Activated T-helper 9 cell treated with anti-CD3 and anti-CD28 coated beads, Interleukin-2, amount 50 U/mL, for 16 hours (primary cell): ENCODE data around the gene FBXW5.

Experiments
- DNase-seq: peaks from one replicate; pipeline ENCODE4 v3.0.0-alpha.2; 2020; ENCODE audit warnings: low read depth

FBXW5 gene

GRCh38 chr9:136930014-136930413 is 14.5 kb downstream of the FBXW5 start:
- no peak for DNase-seq

DNA sequence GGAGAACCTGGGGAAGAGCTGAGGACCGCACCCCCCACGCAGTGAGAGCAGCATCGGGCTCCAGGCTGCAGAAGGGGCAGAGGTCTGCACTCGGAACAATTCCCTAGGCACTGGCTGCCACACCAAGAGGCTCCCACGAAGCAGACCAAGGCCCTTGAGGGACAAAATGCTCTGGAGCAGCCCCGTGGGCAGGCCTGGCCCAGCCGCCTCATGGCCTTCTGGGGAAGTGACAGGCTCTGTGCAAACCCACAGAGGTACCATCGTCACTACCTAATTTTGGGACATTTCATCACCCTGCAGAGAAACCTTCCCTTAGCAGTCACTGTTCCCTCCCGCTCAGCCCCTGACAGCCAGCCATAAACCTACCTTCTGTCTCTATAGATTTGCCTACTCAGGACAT is 15.9 kb downstream of the FBXW5 start:
- DNase-seq: no peak

DNA sequence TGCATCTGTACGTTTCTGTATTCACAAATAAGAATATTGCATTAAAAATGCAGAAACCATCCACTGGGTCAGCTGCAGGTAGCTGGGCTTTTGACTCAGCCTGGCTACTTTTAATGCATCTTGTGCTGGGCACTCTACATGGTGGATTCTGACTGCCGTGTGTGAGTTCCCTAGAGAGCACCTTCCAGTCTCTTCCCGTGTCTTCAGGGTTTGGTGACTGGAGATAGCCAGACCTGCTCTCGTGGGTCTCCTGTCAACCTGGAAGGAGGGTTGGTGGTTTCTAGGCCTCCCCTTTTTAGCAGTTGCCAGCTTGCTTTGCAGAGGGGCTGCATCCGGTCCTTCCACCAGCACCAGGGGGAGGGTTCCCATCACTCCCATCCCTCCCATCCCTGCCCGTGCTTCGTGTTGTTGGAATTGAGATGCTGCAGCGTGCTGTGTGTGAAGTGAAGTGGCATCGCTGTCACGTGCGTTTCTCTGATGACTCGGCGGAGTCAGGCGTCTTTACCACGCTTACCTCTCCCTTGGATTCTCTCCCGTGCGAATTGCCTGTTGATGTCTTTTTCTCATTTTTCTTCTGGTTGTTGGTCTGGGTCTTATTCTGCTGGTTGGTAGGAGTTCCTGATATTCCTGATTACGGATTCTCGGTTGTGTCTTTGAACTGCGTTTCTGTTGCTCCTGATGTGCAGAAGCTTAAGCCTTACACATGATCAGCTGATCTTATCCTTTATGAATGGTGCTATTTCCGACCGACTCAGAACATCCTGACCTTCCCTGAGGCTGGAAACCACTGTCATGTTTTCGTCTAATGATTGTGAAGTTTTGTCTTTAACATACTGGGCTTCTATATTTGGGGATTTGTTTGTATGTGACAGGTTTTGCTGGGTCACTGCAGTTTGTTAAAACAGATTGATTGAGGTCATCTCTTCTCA is 16.9 kb downstream of the FBXW5 start:
- no peak for DNase-seq

DNA sequence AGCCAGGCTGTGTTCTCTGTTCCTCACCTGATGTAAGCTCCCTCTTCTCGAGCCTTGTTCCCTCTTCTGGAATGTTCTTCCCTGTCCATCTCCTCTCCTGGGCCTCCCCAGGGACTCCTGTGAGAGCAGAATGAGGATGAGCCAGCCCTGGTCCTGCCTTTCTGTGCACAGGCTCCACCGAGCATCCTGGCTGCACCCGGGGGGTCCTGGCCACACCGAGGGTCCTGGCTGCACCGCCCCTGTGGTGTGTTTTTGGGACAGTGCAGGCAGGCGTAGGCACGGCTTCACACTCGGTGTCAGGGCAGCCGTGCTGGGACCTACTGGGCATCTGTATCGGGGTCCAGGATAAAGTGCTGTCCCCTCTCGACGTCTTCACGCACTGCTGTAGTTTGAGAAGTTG is 17.8 kb downstream of the FBXW5 start:
- DNase-seq: no peak

DNA sequence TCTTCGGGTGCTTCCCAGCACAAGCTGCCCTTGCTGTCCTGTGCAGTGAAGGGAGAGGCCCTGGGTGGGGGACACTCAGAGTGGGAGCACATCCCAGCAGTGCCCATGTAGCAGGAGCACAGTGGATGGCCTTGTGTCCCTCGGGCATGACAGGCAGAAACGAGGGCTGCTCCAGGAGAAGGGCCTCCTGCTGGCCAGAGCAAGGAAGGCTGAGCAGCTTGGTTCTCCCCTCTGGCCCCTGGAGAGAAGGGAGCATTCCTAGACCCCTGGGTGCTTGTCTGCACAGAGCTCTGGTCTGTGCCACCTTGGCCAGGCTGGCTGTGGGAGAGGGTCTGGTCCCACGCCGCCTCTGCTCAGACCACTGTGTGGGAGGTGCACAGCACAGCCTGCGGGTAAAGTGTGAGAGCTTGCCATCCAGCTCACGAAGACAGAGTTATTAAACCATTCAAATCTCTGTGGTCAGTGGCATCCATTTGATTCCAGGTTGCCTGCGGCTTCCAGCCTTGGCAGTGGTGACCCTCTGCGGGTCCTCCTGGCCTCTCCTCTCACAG is 18.3 kb downstream of the FBXW5 start:
- DNase-seq: no peak

DNA sequence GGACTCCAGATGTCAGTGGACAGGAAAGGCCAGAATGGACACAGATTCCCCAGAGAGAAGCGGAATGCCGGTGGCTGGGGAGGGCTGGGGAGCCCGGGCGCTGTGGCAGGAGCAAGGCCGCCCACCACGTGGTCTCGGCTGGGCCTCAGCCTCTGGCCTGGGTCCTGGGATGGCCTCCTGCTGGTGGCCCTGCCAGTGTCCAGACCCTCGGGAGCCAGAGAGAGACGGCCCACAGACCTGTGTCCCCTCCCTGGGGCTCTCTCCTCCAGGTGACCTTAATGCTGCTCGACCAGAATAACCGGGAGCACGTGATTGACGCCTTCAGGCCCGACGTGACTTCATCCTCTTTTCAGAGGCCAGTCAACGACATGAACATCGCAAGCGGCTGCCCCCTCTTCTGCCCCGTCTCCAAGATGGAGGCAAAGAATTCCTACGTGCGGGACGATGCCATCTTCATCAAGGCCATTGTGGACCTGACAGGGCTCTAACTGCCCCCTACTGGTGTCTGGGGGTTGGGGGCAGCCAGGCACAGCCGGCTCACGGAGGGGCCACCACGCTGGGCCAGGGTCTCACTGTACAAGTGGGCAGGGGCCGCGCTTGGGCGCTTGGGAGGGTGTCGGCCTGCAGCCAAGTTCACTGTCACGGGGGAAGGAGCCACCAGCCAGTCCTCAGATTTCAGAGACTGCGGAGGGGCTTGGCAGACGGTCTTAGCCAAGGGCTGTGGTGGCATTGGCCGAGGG is 19.0 kb downstream of the FBXW5 start:
- DNase-seq: no peak

DNA sequence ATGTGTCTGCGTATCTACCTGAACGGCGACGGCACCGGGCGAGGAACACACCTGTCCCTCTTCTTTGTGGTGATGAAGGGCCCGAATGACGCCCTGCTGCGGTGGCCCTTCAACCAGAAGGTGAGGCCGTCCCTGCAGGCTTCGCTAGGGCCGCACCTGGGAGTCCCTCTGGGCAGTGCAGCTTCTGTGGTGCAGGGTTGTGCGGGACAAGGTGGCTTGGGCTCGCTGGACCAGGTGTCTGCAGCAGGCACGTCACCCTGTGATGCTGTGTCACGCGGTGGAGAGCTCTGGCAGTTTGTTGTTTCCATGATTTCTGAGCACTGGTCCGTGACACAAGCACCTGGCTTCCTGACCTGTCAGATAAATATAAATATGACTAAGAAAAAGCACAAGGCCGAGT is 20.7 kb downstream of the FBXW5 start:
- no peak for DNase-seq

DNA sequence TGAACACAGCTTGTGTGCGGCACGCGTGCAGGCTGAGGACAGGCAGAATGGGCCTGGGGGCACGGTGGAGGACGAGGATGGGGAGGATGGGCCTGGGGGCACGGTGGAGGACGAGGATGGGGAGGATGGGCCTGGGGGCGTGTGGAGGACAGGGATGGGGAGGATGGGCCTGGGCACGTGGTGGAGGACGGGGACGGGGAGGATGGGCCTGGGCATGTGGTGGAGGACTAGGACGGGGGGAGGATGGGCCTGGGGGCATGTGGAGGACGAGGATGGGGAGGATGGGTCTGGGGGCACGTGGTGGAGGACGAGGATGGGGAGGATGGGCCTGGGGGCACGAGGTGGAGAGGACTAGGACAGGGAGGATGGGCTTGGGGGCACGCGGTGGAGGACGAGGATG is 22.0 kb downstream of the FBXW5 start:
- DNase-seq: no peak

GRCh38 chr9:136921718-136922117 is 22.8 kb downstream of the FBXW5 start:
- DNase-seq: no peak

- DNase-seq: no peak
These were observed 23.2 kb downstream of the FBXW5 start for GRCh38 chr9:136921307-136921706.

DNA sequence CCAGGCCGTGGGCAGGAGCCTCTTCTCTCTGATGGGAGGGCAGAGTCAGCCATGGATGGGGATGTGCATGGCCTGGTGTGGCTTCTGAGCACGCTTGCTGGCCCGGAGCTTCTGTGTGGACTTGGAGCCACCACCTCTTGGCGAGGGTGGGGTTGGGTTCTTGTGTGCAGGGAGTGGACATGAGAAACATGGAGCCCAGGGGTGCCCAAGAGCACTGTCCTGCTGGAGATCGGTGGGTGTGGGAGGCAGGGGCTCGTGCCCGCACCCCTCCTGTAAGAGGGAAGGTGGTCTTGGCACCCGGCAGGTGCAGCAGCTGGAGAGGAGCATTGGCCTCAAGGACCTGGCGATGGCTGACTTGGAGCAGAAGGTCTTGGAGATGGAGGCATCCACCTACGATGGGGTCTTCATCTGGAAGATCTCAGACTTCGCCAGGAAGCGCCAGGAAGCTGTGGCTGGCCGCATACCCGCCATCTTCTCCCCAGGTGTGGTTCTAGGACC is 23.8 kb downstream of the FBXW5 start:
- no peak for DNase-seq

GRCh38 chr9:136920069-136920468 is 24.5 kb downstream of the FBXW5 start:
- no peak for DNase-seq

DNA sequence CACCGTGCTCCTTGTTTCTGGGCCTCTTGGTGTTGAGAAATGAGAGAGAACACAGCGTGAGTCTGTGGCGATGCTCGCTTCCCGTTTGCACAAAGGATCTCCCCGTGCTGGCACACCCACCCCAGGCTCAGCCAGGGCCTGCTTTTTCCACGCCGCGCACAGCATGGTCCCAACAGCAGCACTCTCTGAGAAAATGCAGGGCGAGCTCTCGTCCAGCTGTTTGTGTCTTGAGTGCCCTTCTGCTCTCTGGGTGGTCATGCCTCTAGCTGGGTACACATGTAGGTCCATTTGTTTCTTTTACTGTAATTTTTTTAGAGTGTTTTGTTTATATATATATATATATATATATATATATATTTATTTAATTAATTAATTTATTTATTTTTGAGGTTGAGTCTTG is 26.6 kb downstream of the FBXW5 start:
- DNase-seq: no peak

- DNase-seq: no peak
These were observed 28.0 kb downstream of the FBXW5 start for GRCh38 chr9:136916330-136917184.

DNA sequence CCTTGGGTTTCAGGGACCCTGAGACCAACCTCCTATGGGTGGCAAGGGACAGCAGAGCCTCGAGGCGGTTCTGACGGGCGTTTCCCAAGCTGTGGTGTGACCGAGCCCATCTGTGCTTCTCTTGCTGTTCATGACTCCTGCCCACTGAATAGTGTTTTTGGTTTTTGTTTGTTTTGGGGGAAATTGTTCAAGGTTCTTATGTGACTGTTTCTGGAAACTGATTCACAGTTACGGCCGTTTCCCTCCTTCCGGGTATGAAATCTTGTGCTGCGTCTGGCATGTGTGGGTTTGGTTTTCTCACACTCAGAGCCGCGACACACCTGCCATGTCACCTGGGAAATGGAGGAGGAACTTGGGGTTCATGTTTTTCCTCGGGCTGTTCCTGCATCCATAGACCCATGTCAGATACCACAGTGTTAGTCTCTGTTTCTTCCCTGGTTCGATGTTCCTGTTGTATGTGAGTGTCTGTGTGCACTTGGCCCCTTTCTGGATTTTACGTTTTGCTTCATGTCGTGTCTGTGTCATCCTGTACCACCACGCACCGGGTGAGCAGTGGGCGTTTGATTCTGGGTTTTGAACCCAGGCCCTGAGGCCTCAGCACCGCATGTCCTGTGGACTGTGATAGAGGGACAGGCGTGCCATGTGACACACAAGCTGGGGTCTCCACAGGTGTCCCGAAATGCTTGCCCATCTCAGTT is 28.8 kb downstream of the FBXW5 start:
- no peak for DNase-seq

GRCh38 chr9:136913701-136914438 is 30.7 kb downstream of the FBXW5 start:
- no peak for DNase-seq

GRCh38 chr9:136910901-136911245 is 33.7 kb downstream of the FBXW5 start:
- DNase-seq: no peak

- no peak for DNase-seq
These were observed 34.2 kb downstream of the FBXW5 start for GRCh38 chr9:136910197-136910900.

GRCh38 chr9:136907011-136907914 is 37.3 kb downstream of the FBXW5 start:
- DNase-seq: no peak
